ENCODE results near the gene PLAU. TPM values are rescaled to one million over a fixed set of nuclear protein-coding genes. Genes with fewer than 3 reads are reported as not detected.
A peak's percentile ranks its signal among the peaks of the same experiment; 100 is the strongest.

Gene PLAU
- total and polyA plus RNA-seq, 9 of the 15 experiments (the other 6 are each of a cell fraction or from before 2014, with no cell fraction given), result 2.1 to 16.9 (median 3.3) TPM

DNA sequence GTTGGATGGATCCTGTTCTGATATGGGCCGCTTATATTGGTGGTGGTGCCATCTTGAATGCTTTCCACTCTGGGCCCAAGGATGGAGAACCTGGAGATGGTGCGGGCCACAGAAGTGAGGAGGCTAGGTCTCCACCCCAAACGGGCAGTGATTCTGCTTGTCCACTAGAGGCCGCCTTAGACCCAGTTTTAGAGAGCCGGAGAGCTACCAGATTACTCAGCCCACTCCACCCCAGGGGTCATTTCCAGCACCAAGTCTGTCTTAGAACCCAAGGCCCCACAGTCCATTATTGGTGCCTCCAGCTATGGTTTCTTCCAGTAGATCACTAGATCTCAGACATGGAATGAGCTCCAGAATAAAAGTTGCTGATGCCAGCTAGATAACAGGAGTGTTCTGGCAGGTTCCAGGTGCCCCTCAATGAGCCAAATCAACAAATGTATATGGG lies 24.8 kb upstream of the PLAU start (continued):
- TF ChIP-seq, protein P1, sequence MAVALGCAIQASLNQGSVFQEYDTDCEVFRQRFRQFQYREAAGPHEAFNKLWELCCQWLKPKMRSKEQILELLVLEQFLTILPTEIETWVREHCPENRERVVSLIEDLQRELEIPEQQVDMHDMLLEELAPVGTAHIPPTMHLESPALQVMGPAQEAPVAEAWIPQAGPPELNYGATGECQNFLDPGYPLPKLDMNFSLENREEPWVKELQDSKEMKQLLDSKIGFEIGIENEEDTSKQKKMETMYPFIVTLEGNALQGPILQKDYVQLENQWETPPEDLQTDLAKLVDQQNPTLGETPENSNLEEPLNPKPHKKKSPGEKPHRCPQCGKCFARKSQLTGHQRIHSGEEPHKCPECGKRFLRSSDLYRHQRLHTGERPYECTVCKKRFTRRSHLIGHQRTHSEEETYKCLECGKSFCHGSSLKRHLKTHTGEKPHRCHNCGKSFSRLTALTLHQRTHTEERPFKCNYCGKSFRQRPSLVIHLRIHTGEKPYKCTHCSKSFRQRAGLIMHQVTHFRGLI (CRISPR knock-in tag; IDR thresholded peaks at IDR 0.05), result no peak
- TF ChIP-seq BRCA1 (IDR thresholded peaks at IDR 0.05) (no peak), BRCA1 (CRISPR knock-in tag; IDR thresholded peaks at IDR 0.05) (no peak), FIP1L1 (IDR thresholded peaks at IDR 0.05; ENCODE audit: low read depth, low read length, poor library complexity, severe bottlenecking) (no peak), JUNB (CRISPR knock-in tag; conservative IDR thresholded peaks at IDR 0.05) (no peak), RNF2 (IDR thresholded peaks at IDR 0.05) (no peak; the same call in 1 of the 2 replicates), TBP (optimal IDR thresholded peaks at IDR 0.05; ENCODE audit: low read depth, low read length) (no peak), ZC3H4 (CRISPR knock-in tag; IDR thresholded peaks at IDR 0.05; ENCODE audit: borderline replicate concordance) (no peak), TEAD1 (CRISPR knock-in tag; IDR thresholded peaks at IDR 0.05) (no peak), MCM7 (IDR thresholded peaks at IDR 0.05) (no peak), JUND (IDR thresholded peaks at IDR 0.05; ENCODE audit: borderline replicate concordance, low read depth, low read length) (peak; percentile 78), JUND (tag; IDR thresholded peaks at IDR 0.05; ENCODE audit: borderline replicate concordance, low read depth, low read length) (peak; percentile 45; the same call in 1 of the 3 replicates), SUPT5H (IDR thresholded peaks at IDR 0.05) (no peak), EGR1 (conservative IDR thresholded peaks at IDR 0.05) (peak; percentile 37; the same call in 1 of the 2 replicates), NCOA1 (IDR thresholded peaks at IDR 0.05; ENCODE audit: low read depth) (no peak), CREM (IDR thresholded peaks at IDR 0.05; ENCODE audit: low read depth) (0 out of 2 replicates have a peak, but pooled peaks have one; percentile 27), RCOR1 (IDR thresholded peaks at IDR 0.05; ENCODE audit: borderline replicate concordance in 1 of 2, low read depth in 2 of 2, low read length in 2 of 2) (peak in 1 of 2 experiments; percentile 70; a peak in 1 of 4 replicates), ZNF766 (CRISPR knock-in tag; conservative IDR thresholded peaks at IDR 0.05) (no peak), ZNF79 (CRISPR knock-in tag; IDR thresholded peaks at IDR 0.05; ENCODE audit: low read depth) (no peak)
- TF ChIP-seq, protein P2, sequence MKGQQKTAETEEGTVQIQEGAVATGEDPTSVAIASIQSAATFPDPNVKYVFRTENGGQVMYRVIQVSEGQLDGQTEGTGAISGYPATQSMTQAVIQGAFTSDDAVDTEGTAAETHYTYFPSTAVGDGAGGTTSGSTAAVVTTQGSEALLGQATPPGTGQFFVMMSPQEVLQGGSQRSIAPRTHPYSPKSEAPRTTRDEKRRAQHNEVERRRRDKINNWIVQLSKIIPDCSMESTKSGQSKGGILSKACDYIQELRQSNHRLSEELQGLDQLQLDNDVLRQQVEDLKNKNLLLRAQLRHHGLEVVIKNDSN (CRISPR knock-in tag; IDR thresholded peaks at IDR 0.05), result no peak
- TF ChIP-seq, protein P3, sequence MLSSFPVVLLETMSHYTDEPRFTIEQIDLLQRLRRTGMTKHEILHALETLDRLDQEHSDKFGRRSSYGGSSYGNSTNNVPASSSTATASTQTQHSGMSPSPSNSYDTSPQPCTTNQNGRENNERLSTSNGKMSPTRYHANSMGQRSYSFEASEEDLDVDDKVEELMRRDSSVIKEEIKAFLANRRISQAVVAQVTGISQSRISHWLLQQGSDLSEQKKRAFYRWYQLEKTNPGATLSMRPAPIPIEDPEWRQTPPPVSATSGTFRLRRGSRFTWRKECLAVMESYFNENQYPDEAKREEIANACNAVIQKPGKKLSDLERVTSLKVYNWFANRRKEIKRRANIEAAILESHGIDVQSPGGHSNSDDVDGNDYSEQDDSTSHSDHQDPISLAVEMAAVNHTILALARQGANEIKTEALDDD (IDR thresholded peaks at IDR 0.05), result no peak
- TF ChIP-seq, protein P4, sequence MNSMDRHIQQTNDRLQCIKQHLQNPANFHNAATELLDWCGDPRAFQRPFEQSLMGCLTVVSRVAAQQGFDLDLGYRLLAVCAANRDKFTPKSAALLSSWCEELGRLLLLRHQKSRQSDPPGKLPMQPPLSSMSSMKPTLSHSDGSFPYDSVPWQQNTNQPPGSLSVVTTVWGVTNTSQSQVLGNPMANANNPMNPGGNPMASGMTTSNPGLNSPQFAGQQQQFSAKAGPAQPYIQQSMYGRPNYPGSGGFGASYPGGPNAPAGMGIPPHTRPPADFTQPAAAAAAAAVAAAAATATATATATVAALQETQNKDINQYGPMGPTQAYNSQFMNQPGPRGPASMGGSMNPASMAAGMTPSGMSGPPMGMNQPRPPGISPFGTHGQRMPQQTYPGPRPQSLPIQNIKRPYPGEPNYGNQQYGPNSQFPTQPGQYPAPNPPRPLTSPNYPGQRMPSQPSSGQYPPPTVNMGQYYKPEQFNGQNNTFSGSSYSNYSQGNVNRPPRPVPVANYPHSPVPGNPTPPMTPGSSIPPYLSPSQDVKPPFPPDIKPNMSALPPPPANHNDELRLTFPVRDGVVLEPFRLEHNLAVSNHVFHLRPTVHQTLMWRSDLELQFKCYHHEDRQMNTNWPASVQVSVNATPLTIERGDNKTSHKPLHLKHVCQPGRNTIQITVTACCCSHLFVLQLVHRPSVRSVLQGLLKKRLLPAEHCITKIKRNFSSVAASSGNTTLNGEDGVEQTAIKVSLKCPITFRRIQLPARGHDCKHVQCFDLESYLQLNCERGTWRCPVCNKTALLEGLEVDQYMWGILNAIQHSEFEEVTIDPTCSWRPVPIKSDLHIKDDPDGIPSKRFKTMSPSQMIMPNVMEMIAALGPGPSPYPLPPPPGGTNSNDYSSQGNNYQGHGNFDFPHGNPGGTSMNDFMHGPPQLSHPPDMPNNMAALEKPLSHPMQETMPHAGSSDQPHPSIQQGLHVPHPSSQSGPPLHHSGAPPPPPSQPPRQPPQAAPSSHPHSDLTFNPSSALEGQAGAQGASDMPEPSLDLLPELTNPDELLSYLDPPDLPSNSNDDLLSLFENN (IDR thresholded peaks at IDR 0.05; ENCODE audit: low read depth in 2 of 2, low read length in 2 of 2), result no peak
- TF ChIP-seq, protein P5, sequence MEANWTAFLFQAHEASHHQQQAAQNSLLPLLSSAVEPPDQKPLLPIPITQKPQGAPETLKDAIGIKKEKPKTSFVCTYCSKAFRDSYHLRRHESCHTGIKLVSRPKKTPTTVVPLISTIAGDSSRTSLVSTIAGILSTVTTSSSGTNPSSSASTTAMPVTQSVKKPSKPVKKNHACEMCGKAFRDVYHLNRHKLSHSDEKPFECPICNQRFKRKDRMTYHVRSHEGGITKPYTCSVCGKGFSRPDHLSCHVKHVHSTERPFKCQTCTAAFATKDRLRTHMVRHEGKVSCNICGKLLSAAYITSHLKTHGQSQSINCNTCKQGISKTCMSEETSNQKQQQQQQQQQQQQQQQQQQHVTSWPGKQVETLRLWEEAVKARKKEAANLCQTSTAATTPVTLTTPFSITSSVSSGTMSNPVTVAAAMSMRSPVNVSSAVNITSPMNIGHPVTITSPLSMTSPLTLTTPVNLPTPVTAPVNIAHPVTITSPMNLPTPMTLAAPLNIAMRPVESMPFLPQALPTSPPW (CRISPR knock-in tag; IDR thresholded peaks at IDR 0.05), result no peak; the same call in 1 of the 2 replicates

All from K562 (cell line).